OCI-LY3 (cell line): ENCODE results near the gene R3HCC1L.

ENCODE experiments used
- EZH2phosphoT487 ChIP-seq: fragments of 200-600 bp; shearing (Covaris generic); IDR thresholded peaks from 2 replicates; pipeline ENCODE4 v1.6.1; 2018; ENCODE audit warnings: antibody characterized with exemption, mixed run types, low read depth
- TF ChIP-seq, protein P1 (sequence below): fragments of 200-600, 300-600 bp; sonication (generic); IDR thresholded peaks from 2 replicates; pipeline ENCODE4 v1.5.1; 2014; ENCODE audit warnings: antibody characterized with exemption, low read length, low read depth

DNA sequence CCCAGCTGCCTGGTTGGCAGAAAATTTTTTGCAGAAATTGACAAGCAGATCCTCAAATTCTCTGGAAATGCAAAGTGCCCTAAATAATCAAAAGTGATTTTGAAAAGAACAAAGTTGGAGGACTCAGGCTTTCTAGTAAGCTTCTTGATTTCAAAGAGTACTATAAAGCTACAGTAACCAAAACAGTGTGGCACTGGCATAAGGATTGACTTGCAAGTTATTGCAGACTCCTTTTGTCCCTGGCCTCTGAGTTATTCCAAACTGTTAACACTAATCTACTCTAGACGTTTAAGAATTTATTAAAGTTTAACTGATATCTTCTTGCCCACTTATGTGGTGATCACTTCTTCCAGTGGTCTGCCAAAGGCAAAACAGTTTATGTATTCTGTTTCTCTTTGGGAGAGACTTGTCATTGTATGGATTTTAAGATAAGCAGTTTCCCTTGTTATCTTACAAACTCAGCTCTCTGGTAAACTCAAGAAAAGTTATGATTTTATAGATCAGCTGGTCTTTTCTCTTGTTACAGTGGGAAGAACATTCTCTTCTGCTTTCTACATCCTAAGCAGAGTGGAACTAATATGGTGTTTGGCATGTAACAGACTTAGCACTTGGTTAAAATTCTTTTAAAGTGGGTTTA lies 92.2 kb downstream of the R3HCC1L start:
- TF ChIP-seq, protein P1, sequence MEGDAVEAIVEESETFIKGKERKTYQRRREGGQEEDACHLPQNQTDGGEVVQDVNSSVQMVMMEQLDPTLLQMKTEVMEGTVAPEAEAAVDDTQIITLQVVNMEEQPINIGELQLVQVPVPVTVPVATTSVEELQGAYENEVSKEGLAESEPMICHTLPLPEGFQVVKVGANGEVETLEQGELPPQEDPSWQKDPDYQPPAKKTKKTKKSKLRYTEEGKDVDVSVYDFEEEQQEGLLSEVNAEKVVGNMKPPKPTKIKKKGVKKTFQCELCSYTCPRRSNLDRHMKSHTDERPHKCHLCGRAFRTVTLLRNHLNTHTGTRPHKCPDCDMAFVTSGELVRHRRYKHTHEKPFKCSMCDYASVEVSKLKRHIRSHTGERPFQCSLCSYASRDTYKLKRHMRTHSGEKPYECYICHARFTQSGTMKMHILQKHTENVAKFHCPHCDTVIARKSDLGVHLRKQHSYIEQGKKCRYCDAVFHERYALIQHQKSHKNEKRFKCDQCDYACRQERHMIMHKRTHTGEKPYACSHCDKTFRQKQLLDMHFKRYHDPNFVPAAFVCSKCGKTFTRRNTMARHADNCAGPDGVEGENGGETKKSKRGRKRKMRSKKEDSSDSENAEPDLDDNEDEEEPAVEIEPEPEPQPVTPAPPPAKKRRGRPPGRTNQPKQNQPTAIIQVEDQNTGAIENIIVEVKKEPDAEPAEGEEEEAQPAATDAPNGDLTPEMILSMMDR: no peak
- TF ChIP-seq EZH2phosphoT487: no peak
